HepG2 (cell line): Measurements from ENCODE around the gene PLIN5. TPM values are rescaled to one million over a fixed set of nuclear protein-coding genes. Genes with fewer than 3 reads are reported as not detected.

Experiments used
- ATF7 ChIP-seq, 2 experiments: fragments of 450-650 bp in 1 of 2; sonication (generic) in 1 of 2; formaldehyde crosslinking in 1 of 2; IDR thresholded peaks; 2 replicates each; pipeline versions ENCODE4 v1.4.0 to v1.6.1; 2016 to 2020; ENCODE audit warnings: antibody characterized with exemption in 1 of 2, mild to moderate bottlenecking in 1 of 2, missing genetic modification reagents in 1 of 2
- CBFB ChIP-seq: sonication (generic); formaldehyde crosslinking; IDR thresholded peaks from 2 replicates; pipeline ENCODE4 v1.4.0; 2020; ENCODE audit warnings: missing genetic modification reagents
- HNF1A ChIP-seq, 2 experiments: sonication (generic) in 1 of 2; formaldehyde crosslinking in 1 of 2; IDR thresholded peaks; 2 replicates each; pipeline versions ENCODE4 v1.4.0 to v1.6.1; 2016 to 2020; ENCODE audit warnings: borderline replicate concordance in 1 of 2, low read depth in 1 of 2, mild to moderate bottlenecking in 1 of 2, missing genetic modification reagents in 1 of 2
- HNRNPL ChIP-seq: fragments of 200-400 bp; formaldehyde crosslinking; IDR thresholded peaks from 2 replicates; pipeline ENCODE4 v1.6.1; 2017; ENCODE audit warnings: mild to moderate bottlenecking, low read depth, low read length
- MBNL3 ChIP-seq: fragments of 250-450 bp; sonication (Bioruptor Pico); conservative IDR thresholded peaks from 2 replicates; pipeline ENCODE4 v1.8.0; 2022; ENCODE audit warnings: mild to moderate bottlenecking, inconsistent platforms
- REL ChIP-seq: sonication (generic); formaldehyde crosslinking; conservative IDR thresholded peaks from 2 replicates; pipeline ENCODE4 v1.8.0; 2022; ENCODE audit warnings: mild to moderate bottlenecking, missing genetic modification reagents, moderate library complexity
- RXRA ChIP-seq: sonication (generic); formaldehyde crosslinking; IDR thresholded peaks from 2 replicates; pipeline ENCODE4 v1.5.1; 2020; ENCODE audit warnings: missing genetic modification reagents
- SNAPC2 ChIP-seq: sonication (generic); formaldehyde crosslinking; IDR thresholded peaks from 2 replicates; pipeline ENCODE4 v1.8.1; 2022; ENCODE audit warnings: mild to moderate bottlenecking, missing genetic modification reagents
- U2AF1 ChIP-seq: fragments of 200-400 bp; formaldehyde crosslinking; optimal IDR thresholded peaks from 2 replicates; pipeline ENCODE3; 2017; ENCODE audit warnings: mild to moderate bottlenecking, low read depth, low read length
- ZNF160 ChIP-seq: sonication (generic); formaldehyde crosslinking; IDR thresholded peaks from 2 replicates; pipeline ENCODE4 v1.8.0; 2022; ENCODE audit warnings: mild to moderate bottlenecking, inconsistent platforms, missing genetic modification reagents
- ZNF180 ChIP-seq: sonication (generic); formaldehyde crosslinking; IDR thresholded peaks from 2 replicates; pipeline ENCODE4 v1.4.0; 2020; ENCODE audit warnings: low read depth, missing genetic modification reagents, borderline replicate concordance
- ZNF264 ChIP-seq: sonication (generic); formaldehyde crosslinking; IDR thresholded peaks from 2 replicates; pipeline ENCODE4 v1.4.0; 2020; ENCODE audit warnings: missing genetic modification reagents
- ZNF274 ChIP-seq: sonication (generic); formaldehyde crosslinking; IDR thresholded peaks from 2 replicates; pipeline ENCODE4 v1.5.1; 2020; ENCODE audit warnings: mild to moderate bottlenecking, missing genetic modification reagents
- ZNF329 ChIP-seq: sonication (generic); formaldehyde crosslinking; IDR thresholded peaks from 2 replicates; pipeline ENCODE4 v1.9.0; 2021; ENCODE audit warnings: low read depth, mild to moderate bottlenecking, missing genetic modification reagents
- ZNF496 ChIP-seq: sonication (generic); formaldehyde crosslinking; IDR thresholded peaks from 2 replicates; pipeline ENCODE4 v1.8.1; 2023; ENCODE audit warnings: mild to moderate bottlenecking, moderate library complexity, missing genetic modification reagents; ENCODE audit not compliant: insufficient replicate concordance
- ZNF512B ChIP-seq: sonication (generic); formaldehyde crosslinking; IDR thresholded peaks from 2 replicates; pipeline ENCODE4 v1.5.1; 2020; ENCODE audit warnings: missing genetic modification reagents, mild to moderate bottlenecking, borderline replicate concordance
- ZNF619 ChIP-seq: sonication (generic); formaldehyde crosslinking; IDR thresholded peaks from 2 replicates; pipeline ENCODE4 v1.4.0; 2020; ENCODE audit warnings: mild to moderate bottlenecking, missing genetic modification reagents
- ZNF781 ChIP-seq: sonication (generic); formaldehyde crosslinking; IDR thresholded peaks from 2 replicates; pipeline ENCODE4 v1.5.1; 2020; ENCODE audit warnings: borderline replicate concordance, mild to moderate bottlenecking, missing genetic modification reagents; ENCODE audit errors: not compliant biosample characterization
- polyA plus RNA-seq, 8 experiments: library from polyadenylated mRNA; depleted of rRNA in 3 of 8; stranded (reverse) in 7 of 8; unstranded in 1 of 8; fragments of >200 nt; fragmentation: Illumina TruSeq in 4 of 8; extraction: Trizol in 4 of 8; gene quantifications; 2 replicates each; pipeline versions ENCODE4 v1.2.1 to v1.2.3, GENCODE V29; 2011 to 2016; ENCODE audit warnings: low read depth in 4 of 8, missing spikeins in 1 of 8, mixed read lengths in 1 of 8; ENCODE audit not compliant: insufficient read depth in 1 of 8
- total RNA-seq, 5 experiments: library from RNA; depleted of rRNA; stranded (reverse); fragments of >200 nt; fragmentation: Illumina TruSeq; extraction: Trizol; gene quantifications; 2 replicates each; pipeline ENCODE4 v1.2.3, GENCODE V29; 2016; ENCODE audit warnings: low read depth in 1 of 5
- TF ChIP-seq, protein P1 (sequence below): sonication (generic); formaldehyde crosslinking; IDR thresholded peaks from 2 replicates; pipeline ENCODE4 v1.5.0; 2020; ENCODE audit warnings: mild to moderate bottlenecking, missing genetic modification reagents

PLIN5 gene
- total and polyA plus RNA-seq, 2 of the 13 experiments (the other 11 are each of a cell fraction or from before 2014, with no cell fraction given): 1.8 to 4.8 TPM

- TF ChIP-seq ZNF512B (CRISPR knock-in tag) (no peak), REL (no peak), SNAPC2 (CRISPR knock-in tag) (0 out of 2 replicates have a peak, but pooled peaks have one; percentile 31), ZNF180 (CRISPR knock-in tag) (no peak), ATF7 (IDR thresholded peaks at IDR 0.05) (no peak), ATF7 (CRISPR knock-in tag; IDR thresholded peaks at IDR 0.05) (no peak), HNRNPL (no peak), ZNF781 (CRISPR knock-in tag) (peak; percentile 63), MBNL3 (CRISPR knock-in tag) (no peak), ZNF274 (CRISPR knock-in tag) (0 out of 2 replicates have a peak, but pooled peaks have one; percentile 4), RXRA (CRISPR knock-in tag) (peak; percentile 56; the same call in 1 of the 2 replicates), ZNF496 (no peak), CBFB (CRISPR knock-in tag) (0 out of 2 replicates have a peak, but pooled peaks have one; percentile 43), U2AF1 (no peak), ZNF264 (CRISPR knock-in tag) (no peak), ZNF160 (CRISPR knock-in tag) (no peak), ZNF619 (CRISPR knock-in tag) (no peak), ZNF329 (CRISPR knock-in tag) (no peak), HNF1A (IDR thresholded peaks at IDR 0.05; ENCODE audit: low read depth) (no peak), HNF1A (CRISPR knock-in tag; IDR thresholded peaks at IDR 0.05; ENCODE audit: borderline replicate concordance) (no peak)
- TF ChIP-seq, protein P1, sequence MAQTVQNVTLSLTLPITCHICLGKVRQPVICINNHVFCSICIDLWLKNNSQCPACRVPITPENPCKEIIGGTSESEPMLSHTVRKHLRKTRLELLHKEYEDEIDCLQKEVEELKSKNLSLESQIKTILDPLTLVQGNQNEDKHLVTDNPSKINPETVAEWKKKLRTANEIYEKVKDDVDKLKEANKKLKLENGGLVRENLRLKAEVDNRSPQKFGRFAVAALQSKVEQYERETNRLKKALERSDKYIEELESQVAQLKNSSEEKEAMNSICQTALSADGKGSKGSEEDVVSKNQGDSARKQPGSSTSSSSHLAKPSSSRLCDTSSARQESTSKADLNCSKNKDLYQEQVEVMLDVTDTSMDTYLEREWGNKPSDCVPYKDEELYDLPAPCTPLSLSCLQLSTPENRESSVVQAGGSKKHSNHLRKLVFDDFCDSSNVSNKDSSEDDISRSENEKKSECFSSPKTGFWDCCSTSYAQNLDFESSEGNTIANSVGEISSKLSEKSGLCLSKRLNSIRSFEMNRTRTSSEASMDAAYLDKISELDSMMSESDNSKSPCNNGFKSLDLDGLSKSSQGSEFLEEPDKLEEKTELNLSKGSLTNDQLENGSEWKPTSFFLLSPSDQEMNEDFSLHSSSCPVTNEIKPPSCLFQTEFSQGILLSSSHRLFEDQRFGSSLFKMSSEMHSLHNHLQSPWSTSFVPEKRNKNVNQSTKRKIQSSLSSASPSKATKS (CRISPR knock-in tag): no peak
These were observed 16.5 kb downstream of the PLIN5 start, which contains the start of gene PLIN4 (continued) for GRCh38 chr19:4518345-4519171.
